Measurements from ENCODE around the gene NUP35. TPM values are rescaled to one million over a fixed set of nuclear protein-coding genes. Genes with fewer than 3 reads are reported as not detected.

The NUP35 gene
- total RNA-seq, 1 experiment from 2014 or later, result 33.4 TPM

- TF ChIP-seq EGR1 (IDR thresholded peaks at IDR 0.05; ENCODE audit: low read depth) (no peak), TCF7L2 (IDR thresholded peaks at IDR 0.05; ENCODE audit: borderline replicate concordance, extremely low read depth, insufficient read depth, insufficient read length) (no peak), CEBPB (IDR thresholded peaks at IDR 0.05; ENCODE audit: low read depth) (no peak), SRF (IDR thresholded peaks at IDR 0.05; ENCODE audit: low read depth) (no peak), POLR2A (IDR thresholded peaks at IDR 0.05; ENCODE audit: borderline replicate concordance, extremely low read depth, insufficient read depth, insufficient read length) (no peak), SP1 (IDR thresholded peaks at IDR 0.05; ENCODE audit: low read depth) (no peak), EZH2 (IDR thresholded peaks at IDR 0.05) (no peak)
These were observed 39.8 kb downstream of the NUP35 start (continued) for GRCh38 chr2:183163821-183164649.

DNA sequence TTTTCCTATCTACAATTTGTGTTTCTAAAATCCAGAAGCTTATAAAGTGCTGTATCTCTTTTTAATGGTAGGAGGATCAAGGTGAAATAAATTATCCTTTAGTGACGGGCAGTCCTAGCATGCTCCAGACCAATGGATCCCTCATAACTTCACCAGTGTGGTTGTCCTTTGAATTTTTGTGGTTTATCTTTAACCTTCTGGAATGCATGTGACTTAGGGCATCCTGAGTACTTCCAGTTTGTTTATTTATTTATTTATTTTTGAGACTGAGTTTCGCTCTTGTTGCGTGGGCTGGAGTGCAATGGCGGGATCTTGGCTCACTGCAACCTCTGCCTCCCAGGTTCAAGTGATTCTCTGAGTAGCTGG is 40.4 kb downstream of the NUP35 start:
- no peaks in the 10 kb centered on the region for H3K9me3 ChIP-seq (ENCODE audit: control insufficient read depth in 1 of 2, insufficient read depth in 1 of 2, low read depth in 1 of 2, low read length in 2 of 2)
- ATAC-seq, result peak; percentile 32; the same call in 1 of the 2 replicates
- no TSS peak for BruUV-seq (replicated peaks)
- no peak overlapping the region for H2AFZ ChIP-seq (ENCODE audit: low read depth, low read length, poor library complexity, severe bottlenecking)
- peaks cover 0 to 16% of the 10 kb centered on the region in 2 experiments; a peak in 2 of 4 replicates for H3K4me1 ChIP-seq (ENCODE audit: control insufficient read depth in 1 of 2, insufficient read depth in 2 of 2, low read length in 2 of 2)
- H3K4me2 ChIP-seq (ENCODE audit: low read length), result no peak overlapping the region
- H4K20me1 ChIP-seq (ENCODE audit: insufficient read depth), result no peaks in the 10 kb centered on the region; the same call in 1 of the 2 replicates
- H3K9ac ChIP-seq (ENCODE audit: low read length), result no peak overlapping the region
- DNase-seq (ENCODE audit: low read depth, low spot score), result no peak
- no peak overlapping the region for H3K27ac ChIP-seq (ENCODE audit: low read depth, low read length)
- ChIA-PET RAD21 (ENCODE audit: low non-redundant PET in 1 of 2, low total read pairs in 2 of 2, uncharacterized antibody in 2 of 2, unreplicated experiment in 2 of 2) (no interaction called here), POLR2A (no interaction called here), CTCF (no interaction called here)
- no peaks in the 10 kb centered on the region for H3K27me3 ChIP-seq (ENCODE audit: insufficient read depth, low read length)
- H3K9me2 ChIP-seq (ENCODE audit: insufficient read depth), result no peaks in the 10 kb centered on the region
- intact Hi-C loops (cut with micrococcal nuclease), result no loop called here
- H3K36me3 ChIP-seq (ENCODE audit: control insufficient read depth in 1 of 2, insufficient read depth in 2 of 2, low read length in 2 of 2), result peaks cover 17 to 32% of the 10 kb centered on the region in 2 experiments
- peaks cover 34% of the 10 kb centered on the region for H3K79me2 ChIP-seq (ENCODE audit: insufficient read depth, low read length)
- TF ChIP-seq JUND (IDR thresholded peaks at IDR 0.05) (no peak), POLR2A (IDR thresholded peaks at IDR 0.05; ENCODE audit: borderline replicate concordance, extremely low read depth, insufficient read depth, insufficient read length) (no peak), SP1 (IDR thresholded peaks at IDR 0.05; ENCODE audit: low read depth) (no peak), ATF3 (IDR thresholded peaks at IDR 0.05) (no peak), MAX (IDR thresholded peaks at IDR 0.05) (no peak), EZH2 (IDR thresholded peaks at IDR 0.05) (no peak), POLR2AphosphoS5 (IDR thresholded peaks at IDR 0.05; ENCODE audit: low read depth, low read length) (no peak), RAD21 (IDR thresholded peaks at IDR 0.05; ENCODE audit: low read depth) (no peak), ZFX (IDR thresholded peaks at IDR 0.05) (no peak), REST (IDR thresholded peaks at IDR 0.05; ENCODE audit: low read depth) (no peak), TCF7L2 (IDR thresholded peaks at IDR 0.05; ENCODE audit: borderline replicate concordance, extremely low read depth, insufficient read depth, insufficient read length) (no peak), YY1 (IDR thresholded peaks at IDR 0.05; ENCODE audit: extremely low read depth, insufficient replicate concordance, low read depth, low read length) (no peak), ELF1 (IDR thresholded peaks at IDR 0.05; ENCODE audit: borderline replicate concordance, low read depth) (no peak)
- TF ChIP-seq, protein P1, sequence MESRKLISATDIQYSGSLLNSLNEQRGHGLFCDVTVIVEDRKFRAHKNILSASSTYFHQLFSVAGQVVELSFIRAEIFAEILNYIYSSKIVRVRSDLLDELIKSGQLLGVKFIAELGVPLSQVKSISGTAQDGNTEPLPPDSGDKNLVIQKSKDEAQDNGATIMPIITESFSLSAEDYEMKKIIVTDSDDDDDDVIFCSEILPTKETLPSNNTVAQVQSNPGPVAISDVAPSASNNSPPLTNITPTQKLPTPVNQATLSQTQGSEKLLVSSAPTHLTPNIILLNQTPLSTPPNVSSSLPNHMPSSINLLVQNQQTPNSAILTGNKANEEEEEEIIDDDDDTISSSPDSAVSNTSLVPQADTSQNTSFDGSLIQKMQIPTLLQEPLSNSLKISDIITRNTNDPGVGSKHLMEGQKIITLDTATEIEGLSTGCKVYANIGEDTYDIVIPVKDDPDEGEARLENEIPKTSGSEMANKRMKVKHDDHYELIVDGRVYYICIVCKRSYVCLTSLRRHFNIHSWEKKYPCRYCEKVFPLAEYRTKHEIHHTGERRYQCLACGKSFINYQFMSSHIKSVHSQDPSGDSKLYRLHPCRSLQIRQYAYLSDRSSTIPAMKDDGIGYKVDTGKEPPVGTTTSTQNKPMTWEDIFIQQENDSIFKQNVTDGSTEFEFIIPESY (IDR thresholded peaks at IDR 0.05; ENCODE audit: extremely low read depth, insufficient replicate concordance, low read length), result no peak
- no peak overlapping the region for H3K4me3 ChIP-seq (replicated peaks in 1 of 2; ENCODE audit: low read depth in 1 of 2, low read length in 2 of 2)
